GM06990 (cell line): ENCODE results near the gene MZT2A.
"Not testable (repeated sequence)": the region's sequence is repeated elsewhere in the genome, so short reads cannot be mapped to it uniquely, and the experiment has no call there.

ENCODE experiments used
- DNase-seq: peaks from one replicate; pipeline ENCODE4 v3.0.0-alpha.2; 2011; ENCODE audit not compliant: insufficient read length; ENCODE audit errors: extremely low read depth
- H3K27me3 ChIP-seq: replicated peaks from 2 replicates; pipeline ENCODE4 v1.6.0; 2011; ENCODE audit warnings: low read length; ENCODE audit not compliant: control insufficient read depth, insufficient read depth
- H3K36me3 ChIP-seq: 2 replicates; pipeline ENCODE4 v1.5.1; 2011; ENCODE audit warnings: low read length; ENCODE audit not compliant: control insufficient read depth, insufficient read depth
- H3K4me3 ChIP-seq: replicated peaks from 2 replicates; pipeline ENCODE4 v1.5.1; 2011; ENCODE audit warnings: low read depth, mild to moderate bottlenecking, control low read depth, low read length
- TF ChIP-seq, protein P1 (sequence below): IDR thresholded peaks from 2 replicates; pipeline ENCODE4 v1.5.1; 2011; ENCODE audit warnings: low read length, control low read depth, mild to moderate bottlenecking, inconsistent platforms; ENCODE audit not compliant: insufficient read depth, poor library complexity, severe bottlenecking

MZT2A gene

DNA sequence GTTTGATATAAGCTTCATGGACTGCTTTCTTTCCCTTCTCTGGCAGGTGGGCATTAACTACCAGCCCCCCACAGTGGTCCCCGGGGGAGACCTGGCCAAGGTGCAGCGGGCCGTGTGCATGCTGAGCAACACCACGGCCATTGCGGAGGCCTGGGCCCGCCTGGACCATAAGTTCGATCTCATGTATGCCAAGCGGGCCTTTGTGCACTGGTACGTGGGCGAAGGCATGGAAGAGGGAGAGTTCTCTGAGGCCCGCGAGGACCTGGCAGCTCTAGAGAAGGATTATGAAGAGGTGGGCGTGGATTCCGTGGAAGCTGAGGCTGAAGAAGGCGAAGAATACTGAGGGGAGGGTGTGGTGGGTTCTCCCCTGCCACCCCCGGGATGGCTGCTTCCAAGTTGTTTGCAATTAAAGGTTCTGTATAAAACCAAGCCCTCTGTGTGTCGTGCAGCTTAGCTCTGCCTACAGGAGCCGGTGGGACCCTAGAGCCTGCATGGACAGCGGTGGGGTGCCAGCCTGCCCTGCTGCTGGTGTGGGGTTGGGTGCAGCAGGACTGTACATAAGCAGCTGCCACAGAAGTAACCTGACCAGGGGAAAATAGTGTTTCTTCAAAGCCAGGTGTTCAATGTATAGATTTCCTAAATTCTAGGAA is 9.6 kb downstream of the MZT2A start:
- not testable (repeated sequence) for DNase-seq, H3K4me3 ChIP-seq, H3K36me3 ChIP-seq, H3K27me3 ChIP-seq

DNA sequence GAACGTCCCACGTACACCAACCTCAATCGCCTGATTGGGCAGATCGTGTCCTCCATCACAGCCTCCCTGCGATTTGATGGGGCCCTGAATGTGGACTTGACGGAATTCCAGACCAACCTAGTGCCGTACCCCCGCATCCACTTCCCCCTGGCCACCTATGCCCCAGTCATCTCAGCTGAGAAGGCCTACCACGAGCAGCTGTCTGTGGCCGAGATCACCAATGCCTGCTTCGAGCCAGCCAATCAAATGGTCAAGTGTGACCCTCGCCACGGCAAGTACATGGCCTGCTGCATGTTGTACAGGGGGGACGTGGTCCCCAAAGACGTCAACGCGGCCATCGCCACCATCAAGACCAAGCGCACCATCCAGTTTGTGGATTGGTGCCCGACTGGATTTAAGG is 11.8 kb downstream of the MZT2A start:
- not testable (repeated sequence) for H3K36me3 ChIP-seq, H3K27me3 ChIP-seq, DNase-seq, H3K4me3 ChIP-seq

DNA sequence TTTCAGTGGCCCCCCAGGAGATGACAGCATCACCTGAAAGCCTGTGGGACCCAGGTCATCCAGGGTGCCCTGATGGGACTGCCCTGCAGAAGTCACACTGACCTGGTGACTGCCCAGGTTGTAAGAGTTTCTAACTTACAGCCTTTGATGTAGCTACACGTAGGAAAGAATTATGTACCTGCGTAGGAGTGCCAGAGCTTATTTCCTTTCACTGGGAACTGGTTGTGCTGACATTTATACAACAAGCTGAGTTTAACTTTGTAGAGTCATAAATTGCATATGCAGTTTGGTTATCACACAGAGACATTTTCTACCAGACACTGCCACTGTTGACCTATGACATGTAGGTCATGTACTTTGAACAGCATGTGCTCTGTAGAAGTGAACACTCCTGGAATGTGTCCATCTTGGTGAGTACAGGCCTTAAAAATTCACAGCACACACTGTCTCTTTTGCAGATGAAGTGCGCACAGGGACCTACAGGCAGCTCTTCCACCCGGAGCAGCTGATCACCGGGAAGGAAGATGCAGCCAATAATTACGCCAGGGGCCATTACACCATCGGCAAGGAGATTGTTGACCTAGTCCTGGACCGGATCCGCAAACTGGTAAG is 13.2 kb downstream of the MZT2A start:
- DNase-seq, H3K27me3 ChIP-seq, H3K4me3 ChIP-seq, H3K36me3 ChIP-seq: not testable (repeated sequence)

DNA sequence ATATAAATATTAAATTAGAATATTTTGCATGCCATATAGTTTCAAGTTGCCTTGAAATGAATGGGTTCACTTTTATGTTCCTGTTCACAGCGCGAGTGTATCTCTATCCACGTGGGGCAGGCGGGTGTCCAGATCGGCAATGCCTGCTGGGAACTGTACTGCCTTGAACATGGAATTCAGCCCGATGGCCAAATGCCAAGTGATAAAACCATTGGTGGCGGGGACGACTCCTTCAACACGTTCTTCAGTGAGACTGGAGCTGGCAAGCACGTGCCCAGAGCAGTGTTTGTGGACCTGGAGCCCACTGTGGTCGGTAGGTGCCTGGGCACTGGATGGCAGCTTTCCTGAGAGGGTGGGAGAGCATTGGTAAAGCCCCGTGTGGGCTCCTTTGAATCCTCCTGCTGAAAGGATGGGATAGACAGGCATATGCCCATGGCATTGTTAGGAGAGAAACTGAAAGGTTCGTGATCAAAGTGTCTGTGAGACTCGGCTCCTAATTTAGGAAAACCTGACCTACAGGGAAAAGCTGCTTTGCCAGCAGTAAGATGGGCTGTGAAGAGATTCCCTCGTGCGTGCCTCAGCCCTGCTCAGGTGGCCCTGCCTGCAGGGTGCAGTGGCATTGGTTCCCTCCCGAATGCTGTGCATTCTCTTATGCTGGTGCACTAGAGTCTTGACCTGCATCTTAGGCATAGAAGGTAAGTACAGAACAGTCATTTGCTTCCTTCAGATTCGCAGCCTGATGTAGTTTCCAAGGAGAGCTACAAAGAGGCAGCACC is 13.9 kb downstream of the MZT2A start:
- not testable (repeated sequence) for H3K36me3 ChIP-seq, DNase-seq, H3K27me3 ChIP-seq, H3K4me3 ChIP-seq

DNA sequence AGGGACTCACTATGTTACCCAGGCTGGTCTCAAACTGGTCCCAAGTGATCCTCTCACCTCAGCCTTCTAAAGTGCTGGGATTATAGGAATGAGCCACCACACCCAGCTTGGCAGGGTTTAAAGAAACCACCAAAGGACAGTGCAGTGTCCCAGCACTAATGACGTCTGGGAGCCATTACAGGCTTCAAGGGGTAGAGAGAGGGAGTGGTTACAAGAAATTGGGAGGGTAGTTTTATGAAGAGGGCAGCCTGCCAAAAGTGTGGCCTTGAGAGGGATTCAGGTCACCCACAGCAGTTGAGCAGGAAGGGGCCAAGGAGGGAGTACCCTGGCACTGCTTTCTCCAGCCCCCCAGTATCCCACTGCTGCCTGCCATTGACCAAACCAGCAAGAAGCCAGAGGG is 15.0 kb downstream of the MZT2A start:
- not testable (repeated sequence) for H3K36me3 ChIP-seq, H3K4me3 ChIP-seq, H3K27me3 ChIP-seq, DNase-seq

DNA sequence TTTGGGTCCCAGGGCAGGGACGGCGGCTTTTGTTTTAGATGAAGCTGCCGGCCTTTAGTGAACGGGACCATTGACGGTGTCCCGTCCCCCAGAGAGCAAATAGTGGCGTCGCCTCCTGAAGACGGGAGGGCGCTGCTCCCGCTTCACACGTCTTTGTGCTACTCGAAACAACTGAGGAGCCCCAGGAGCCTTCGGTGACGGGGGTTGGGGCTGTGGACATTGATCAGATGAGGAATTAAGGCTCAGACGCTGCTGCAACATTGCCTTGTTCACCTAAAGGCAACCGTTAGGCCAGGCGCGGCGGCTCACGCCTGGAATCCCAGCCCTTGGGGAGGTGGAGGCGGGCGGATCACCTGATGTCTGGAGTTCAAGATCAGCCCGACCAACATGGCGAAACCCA is 15.8 kb downstream of the MZT2A start:
- not testable (repeated sequence) for H3K27me3 ChIP-seq, DNase-seq, H3K36me3 ChIP-seq, H3K4me3 ChIP-seq

DNA sequence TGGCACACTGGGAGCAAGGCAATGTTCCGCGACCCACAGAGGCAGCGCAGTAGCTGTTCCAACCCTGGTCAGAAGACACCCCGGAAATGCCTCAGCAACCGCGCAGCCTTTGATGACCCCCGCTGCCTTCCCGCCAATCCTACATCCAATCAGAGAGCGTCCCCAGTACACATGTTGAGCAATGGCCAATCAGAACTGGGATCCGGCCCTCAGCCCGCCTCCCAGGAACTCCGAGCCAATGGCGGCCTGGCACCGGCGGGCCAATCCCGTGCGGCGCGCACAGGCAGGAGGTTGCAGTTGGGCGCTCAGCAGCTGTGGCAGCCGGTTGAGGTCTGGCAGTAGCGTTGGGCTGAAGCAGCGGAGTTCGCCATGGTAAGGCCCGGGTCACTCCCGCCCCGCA is 16.4 kb downstream of the MZT2A start, which contains the start of gene TUBA3D:
Gene TUBA3D, plus strand, starts transcription at position 289 of the 400 bp plus-strand sequence. Its CDS starts 81 bp downstream, at position 370.
- H3K27me3 ChIP-seq = no peaks in the 10 kb centered on the region
- TF ChIP-seq, protein P1, sequence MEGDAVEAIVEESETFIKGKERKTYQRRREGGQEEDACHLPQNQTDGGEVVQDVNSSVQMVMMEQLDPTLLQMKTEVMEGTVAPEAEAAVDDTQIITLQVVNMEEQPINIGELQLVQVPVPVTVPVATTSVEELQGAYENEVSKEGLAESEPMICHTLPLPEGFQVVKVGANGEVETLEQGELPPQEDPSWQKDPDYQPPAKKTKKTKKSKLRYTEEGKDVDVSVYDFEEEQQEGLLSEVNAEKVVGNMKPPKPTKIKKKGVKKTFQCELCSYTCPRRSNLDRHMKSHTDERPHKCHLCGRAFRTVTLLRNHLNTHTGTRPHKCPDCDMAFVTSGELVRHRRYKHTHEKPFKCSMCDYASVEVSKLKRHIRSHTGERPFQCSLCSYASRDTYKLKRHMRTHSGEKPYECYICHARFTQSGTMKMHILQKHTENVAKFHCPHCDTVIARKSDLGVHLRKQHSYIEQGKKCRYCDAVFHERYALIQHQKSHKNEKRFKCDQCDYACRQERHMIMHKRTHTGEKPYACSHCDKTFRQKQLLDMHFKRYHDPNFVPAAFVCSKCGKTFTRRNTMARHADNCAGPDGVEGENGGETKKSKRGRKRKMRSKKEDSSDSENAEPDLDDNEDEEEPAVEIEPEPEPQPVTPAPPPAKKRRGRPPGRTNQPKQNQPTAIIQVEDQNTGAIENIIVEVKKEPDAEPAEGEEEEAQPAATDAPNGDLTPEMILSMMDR = no peak

DNA sequence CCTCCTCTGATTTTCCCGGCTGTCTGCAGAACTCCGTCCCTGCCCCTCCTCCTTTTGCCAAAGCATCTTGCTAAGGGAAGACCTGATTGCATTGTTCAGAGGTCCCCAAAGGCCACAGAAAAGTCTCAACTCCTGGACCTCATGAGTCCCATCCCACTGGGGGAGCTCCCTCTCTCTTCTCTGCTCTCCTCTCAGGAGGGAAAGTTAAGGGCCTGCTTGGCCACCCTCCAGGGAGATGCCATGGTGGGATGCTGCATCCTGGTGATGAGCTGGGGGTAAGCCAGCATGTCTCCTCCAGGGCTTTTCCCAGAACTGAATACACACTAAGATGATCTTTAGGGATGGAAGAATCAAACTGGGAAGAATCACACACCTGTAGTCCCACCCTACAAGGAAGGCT is 18.9 kb downstream of the MZT2A start:
- not testable (repeated sequence) for H3K4me3 ChIP-seq, DNase-seq, H3K27me3 ChIP-seq, H3K36me3 ChIP-seq

More for the DNA sequence above, 16.4 kb downstream of the MZT2A start, which contains the start of gene TUBA3D:
- H3K36me3 ChIP-seq = no peaks in the 10 kb centered on the region; the same call in none of the 2 replicates
- no peak within 1 kb of the TSS for H3K4me3 ChIP-seq
- no peak for DNase-seq

DNA sequence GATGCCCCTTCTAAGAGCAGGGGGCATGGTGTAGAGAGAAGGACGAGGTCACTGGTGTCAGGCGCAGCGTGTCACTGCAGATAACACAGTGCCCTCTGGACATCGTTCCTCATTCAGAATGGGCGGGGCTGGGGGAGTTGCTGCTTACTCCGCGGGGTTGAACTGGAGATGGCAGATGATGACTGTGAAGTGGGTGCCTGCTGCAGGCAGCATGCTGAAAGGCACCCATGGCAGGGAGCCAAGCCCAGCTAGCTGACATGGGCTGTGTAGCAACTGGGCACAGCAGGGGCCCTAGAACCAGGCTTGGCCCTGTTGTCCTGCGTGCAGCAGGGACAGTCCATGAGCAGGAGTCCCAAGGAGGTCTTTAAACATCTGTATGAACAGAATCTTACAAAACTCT is 20.6 kb downstream of the MZT2A start:
- H3K4me3 ChIP-seq, H3K36me3 ChIP-seq, DNase-seq, H3K27me3 ChIP-seq: not testable (repeated sequence)

DNA sequence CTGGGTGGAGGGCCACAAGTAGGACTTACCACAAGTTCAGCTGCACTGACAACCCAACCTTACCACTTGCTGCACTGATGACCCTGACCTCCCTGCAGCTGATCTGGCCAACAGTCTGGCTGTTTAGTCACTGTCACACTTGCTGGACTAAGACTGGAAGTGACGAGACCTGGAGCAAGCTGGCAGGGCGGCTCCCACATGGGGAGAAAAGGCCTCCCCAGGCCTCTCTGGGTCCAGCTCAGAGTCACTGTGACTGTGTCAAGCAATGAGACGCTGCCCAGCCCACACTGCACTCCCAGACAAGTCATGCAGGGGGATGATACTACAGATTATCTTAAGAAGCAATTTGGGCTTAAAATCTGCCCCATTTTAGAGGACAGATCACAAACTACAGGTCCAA is 21.3 kb downstream of the MZT2A start:
- not testable (repeated sequence) for DNase-seq, H3K4me3 ChIP-seq, H3K27me3 ChIP-seq, H3K36me3 ChIP-seq

DNA sequence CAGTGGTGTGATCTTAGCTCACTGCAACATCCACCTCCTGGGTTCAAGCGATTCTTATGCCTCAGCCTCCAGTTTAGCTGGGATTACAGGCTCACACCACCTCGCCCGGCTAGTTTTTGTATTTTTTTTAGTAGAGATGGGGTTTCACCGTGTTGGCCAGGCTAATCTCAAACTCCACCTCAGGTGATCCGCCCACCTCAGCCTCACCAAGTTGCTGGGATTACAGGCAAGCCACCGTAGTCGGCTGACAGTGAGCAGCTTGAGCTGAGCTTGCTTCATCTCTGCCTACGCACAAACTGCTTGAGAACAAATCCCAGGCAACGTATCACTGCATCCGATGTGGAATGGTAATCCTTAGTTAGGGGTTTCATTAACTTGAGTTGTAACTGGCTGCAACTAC is 24.5 kb downstream of the MZT2A start:
- DNase-seq, H3K4me3 ChIP-seq, H3K27me3 ChIP-seq, H3K36me3 ChIP-seq: not testable (repeated sequence)

DNA sequence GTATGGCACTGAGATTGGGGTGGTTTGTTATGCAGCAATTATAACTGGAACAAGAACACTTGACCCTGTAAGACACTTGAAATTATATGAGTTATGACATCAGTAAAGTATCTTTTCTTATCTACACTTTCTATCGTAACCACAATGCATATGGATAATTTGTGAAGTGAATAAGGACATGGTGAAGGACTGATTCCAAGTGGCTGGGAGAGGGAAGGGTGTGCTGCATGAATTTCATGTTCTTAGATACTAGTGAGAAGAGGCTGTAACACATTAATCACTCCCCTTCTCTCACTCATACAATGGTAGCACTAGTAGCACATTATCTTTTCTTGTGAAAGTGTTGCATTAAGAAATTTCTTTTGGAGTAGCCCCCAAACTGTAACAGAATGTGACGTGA is 37.3 kb downstream of the MZT2A start:
- H3K4me3 ChIP-seq, H3K27me3 ChIP-seq, H3K36me3 ChIP-seq, DNase-seq: not testable (repeated sequence)

DNA sequence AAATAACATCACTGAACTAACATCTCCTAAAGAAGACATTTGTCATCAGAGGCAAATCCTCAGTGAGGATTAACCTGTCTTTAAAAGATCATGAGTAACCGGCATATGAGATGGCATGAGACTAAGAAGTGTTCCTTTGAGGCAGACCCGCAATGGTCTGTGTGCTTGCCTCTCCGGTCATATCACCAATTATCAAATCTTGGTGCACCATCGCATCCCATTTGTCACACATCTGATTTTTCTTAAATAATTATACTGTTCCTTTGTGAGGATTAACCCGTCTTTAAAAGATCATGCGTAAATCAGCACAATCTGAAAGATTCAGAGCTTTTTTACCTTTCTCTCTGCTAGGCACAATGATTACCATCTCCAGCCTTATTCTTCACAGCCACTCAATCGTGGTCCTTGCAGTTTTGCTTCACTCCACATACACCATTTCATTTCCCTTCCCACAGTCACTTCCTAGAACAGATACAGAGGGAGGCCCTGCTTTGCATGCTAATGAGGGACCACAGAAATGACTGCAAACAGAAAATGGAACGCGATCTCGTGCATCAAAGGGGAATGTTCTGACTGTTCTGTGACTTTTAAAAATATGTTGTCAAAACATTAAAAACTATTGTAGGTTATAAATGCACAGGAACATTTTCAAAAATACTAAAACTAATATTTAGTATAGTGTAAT is 40.8 kb downstream of the MZT2A start:
- not testable (repeated sequence) for H3K27me3 ChIP-seq, DNase-seq, H3K36me3 ChIP-seq, H3K4me3 ChIP-seq
